ENCODE measurements around the gene RPAP2.
A peak's percentile ranks its signal among the peaks of the same experiment; 100 is the strongest.
"Not testable (repeated sequence)": the region's sequence is repeated elsewhere in the genome, so short reads cannot be mapped to it uniquely, and the experiment has no call there.

RPAP2 gene

GRCh38 chr1:92298573-92299476 is at the start of gene RPAP2, which contains the start of gene GLMN:
RPAP2 (plus strand) TSS chr1:92299059; CDS start chr1:92299074, 15 bp downstream.
GLMN (minus strand) TSS chr1:92298987; CDS start chr1:92297999, 988 bp downstream.
- DNase-seq (ENCODE audit: low spot score), result peak; percentile 88

GRCh38 chr1:92254714-92255113 is 44.1 kb upstream of the RPAP2 start:
- not testable (repeated sequence) for DNase-seq (ENCODE audit: low spot score)

- DNase-seq (ENCODE audit: low spot score), result no peak
Measured at GRCh38 chr1:92259350-92259749, 39.5 kb upstream of the RPAP2 start.

- DNase-seq (ENCODE audit: low spot score), result no peak
Measured at GRCh38 chr1:92262516-92262915, 36.3 kb upstream of the RPAP2 start.

- no peak for DNase-seq (ENCODE audit: low spot score)
Measured at GRCh38 chr1:92273039-92273438, 25.8 kb upstream of the RPAP2 start.

- no peak for DNase-seq (ENCODE audit: low spot score)
Measured at GRCh38 chr1:92274939-92275338, 23.9 kb upstream of the RPAP2 start.

DNA sequence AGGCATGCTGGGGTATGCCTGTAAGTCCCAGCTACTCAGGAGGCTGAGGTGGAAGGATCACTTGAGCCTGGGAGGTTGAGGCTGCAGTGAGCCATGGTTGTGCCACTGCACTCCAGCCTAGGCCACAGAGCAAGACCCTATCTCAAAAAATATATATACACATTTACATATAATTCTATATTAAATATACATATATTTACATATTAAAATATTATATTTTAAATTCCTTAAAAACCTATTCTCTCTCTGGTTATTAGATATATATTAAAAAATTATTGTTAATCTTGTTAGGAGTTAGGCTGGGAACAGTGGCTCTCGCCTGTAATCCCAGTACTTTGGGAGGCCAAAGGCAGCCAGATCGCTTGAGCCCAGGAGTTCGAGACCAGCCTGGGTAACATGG is 22.8 kb upstream of the RPAP2 start:
- no peak for DNase-seq (ENCODE audit: low spot score)

DNA sequence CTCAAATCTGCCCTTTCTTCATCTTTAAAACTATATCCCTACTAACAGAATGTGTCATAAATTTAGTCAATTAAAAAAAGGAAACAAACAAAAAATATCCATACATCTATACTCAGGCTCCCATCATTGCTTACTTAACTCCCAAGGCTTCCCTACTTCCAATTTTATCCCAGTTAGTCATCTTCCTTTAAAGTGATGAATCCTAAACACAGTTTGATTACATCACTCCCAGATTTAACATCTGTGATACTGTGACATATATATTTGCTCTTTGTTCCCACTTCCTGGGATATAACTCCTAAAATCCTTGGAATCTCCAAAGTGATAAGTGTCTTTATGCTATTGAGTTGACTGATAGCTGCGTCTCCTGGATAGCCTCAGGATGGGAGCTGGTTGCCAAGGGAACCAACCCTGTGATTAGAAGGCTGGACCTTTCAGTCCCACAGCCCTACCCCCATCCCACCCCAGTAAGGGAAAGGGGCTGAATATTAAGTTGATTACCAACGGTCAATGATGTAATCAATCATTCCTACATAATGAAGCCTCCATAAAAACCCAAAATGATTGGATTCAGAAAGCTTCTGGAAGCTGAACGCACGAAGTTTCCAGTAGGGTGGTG is 21.6 kb upstream of the RPAP2 start:
- no peak for DNase-seq (ENCODE audit: low spot score)

GRCh38 chr1:92279781-92280180 is 19.1 kb upstream of the RPAP2 start:
- not testable (repeated sequence) for DNase-seq (ENCODE audit: low spot score)

- DNase-seq (ENCODE audit: low spot score), result not testable (repeated sequence)
Measured at GRCh38 chr1:92281411-92281810, 17.4 kb upstream of the RPAP2 start.

DNA sequence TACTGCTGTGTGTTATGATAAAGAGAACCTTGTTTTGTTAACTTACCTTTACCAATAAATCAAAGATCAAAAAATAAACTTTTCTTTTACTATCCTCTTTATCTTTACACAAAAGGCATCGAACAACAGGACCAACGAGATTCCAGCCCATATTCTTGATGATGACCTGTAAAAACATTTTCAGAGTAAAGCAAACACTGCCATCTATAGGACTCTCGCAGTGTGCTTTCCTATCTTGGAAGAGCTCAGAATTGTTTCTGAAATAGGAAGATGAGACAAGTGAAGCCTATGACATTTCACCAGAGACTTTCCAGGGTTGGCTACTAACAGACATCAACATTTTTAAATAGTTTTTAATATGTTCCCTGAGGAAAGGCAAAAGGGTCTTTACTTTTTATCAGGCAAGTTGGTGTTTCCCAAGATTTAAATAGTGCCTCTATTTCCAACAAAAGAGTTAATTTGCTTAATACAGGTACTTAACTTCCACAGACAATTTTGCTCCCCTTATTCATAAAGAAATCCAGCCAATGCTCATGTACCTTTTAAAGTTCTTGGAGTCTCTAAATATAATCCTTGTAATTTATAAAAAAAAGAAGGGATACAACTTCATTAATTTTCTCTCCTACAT is 7.4 kb upstream of the RPAP2 start:
- no peak for DNase-seq (ENCODE audit: low spot score)

GRCh38 chr1:92298213-92298572 is 666 bp upstream of the RPAP2 start:
- DNase-seq (ENCODE audit: low spot score), result no peak

- DNase-seq (ENCODE audit: low spot score), result no peak
Measured at GRCh38 chr1:92299477-92300150, 755 bp downstream of the RPAP2 start.

- DNase-seq (ENCODE audit: low spot score), result no peak
Measured at GRCh38 chr1:92301021-92301420, 2.2 kb downstream of the RPAP2 start.

DNA sequence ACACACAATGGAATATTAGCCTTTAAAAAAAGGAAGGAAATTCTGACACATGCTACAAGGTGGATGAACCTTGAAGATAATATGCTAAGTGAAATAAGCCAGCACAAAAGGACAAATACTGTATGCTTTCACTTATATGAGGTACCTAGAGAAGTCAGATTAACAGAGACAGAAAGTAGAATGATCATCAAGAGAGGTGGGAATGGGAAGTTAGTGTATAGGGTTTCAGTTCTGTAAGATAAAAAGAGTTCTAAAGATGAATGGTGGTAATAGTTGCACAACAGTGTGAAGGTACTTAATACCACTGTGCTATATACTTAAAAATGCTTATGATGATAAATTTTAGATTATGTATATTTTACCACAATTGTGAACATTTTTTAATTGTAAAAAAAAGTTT is 7.2 kb downstream of the RPAP2 start:
- DNase-seq (ENCODE audit: low spot score), result no peak

DNA sequence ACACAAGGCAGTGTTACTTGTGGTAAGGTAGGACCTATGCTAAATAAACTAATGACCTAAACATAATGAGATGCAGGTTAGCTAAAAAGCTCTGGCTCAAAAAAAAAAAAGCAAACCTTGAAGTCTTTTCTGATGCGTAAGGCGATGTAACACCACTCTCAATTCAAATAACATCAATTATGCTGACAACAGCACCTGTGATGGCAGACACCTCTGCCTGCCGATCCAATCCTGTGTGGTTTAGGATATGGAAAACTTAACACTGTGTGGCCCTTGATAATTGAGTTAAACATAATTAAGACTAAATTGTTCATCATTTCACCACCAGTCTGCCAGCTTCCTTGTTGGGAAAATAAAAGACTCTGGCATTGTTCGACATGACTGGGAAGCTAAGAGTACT is 9.1 kb downstream of the RPAP2 start:
- DNase-seq (ENCODE audit: low spot score), result no peak

DNA sequence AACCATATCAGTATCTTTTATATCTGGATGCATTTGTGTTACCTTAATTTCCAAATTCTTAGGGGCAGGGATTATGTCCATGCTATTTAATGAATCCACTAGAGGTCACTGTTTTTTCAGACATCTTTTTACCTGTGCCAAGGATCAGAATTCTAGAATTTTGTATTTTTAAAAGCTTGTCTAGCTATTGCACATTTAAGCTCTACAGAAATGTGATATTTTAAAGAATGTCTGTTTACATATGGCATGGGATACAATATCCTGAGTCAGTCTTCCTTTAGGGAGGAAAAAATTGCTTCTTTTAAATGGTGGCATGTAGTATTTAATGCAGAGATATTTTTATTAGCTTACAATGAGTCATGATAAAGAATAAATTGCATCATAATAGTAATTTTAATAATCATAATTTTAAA is 11.3 kb downstream of the RPAP2 start:
- DNase-seq (ENCODE audit: low spot score), result no peak

GRCh38 chr1:92314024-92314423 is 15.2 kb downstream of the RPAP2 start:
- DNase-seq (ENCODE audit: low spot score), result no peak

DNA sequence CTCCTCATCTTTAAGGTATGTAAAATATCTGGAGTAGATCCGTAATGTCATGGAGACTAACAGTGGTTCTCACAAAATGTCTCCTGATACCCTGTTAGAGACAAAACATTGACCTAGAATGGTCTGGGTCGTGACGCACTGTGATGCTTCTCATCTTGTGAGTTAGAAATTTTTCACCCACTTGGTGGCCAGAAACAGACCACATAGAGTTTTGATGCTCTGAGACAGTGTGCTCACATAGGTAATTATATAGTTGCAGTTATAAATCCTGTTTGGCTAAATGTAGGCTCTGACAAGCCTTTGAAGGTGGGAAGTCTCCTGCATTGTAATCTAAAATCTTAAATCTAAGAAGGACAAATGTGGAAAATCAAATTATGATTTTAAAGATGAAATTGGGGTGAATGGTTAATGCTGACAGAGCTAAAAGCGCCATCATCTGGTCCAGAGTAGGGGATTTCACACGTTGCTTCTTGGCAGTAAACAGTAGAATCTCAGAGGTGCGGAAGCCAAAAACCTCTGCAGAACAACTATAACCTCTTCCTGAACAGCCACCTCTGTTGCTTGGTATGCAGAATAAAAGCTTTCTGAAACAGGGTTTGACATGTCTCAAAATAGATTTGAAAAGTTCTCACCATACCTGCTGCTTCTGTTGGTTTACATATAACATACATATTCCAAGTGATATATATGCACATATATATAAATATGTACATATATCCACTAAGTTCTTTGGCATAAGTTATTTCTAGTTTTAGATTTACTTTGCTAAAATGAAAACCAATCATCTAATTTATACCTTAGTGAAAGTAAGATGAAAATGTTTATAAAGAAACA is 17.1 kb downstream of the RPAP2 start:
- no peak for DNase-seq (ENCODE audit: low spot score)

DNA sequence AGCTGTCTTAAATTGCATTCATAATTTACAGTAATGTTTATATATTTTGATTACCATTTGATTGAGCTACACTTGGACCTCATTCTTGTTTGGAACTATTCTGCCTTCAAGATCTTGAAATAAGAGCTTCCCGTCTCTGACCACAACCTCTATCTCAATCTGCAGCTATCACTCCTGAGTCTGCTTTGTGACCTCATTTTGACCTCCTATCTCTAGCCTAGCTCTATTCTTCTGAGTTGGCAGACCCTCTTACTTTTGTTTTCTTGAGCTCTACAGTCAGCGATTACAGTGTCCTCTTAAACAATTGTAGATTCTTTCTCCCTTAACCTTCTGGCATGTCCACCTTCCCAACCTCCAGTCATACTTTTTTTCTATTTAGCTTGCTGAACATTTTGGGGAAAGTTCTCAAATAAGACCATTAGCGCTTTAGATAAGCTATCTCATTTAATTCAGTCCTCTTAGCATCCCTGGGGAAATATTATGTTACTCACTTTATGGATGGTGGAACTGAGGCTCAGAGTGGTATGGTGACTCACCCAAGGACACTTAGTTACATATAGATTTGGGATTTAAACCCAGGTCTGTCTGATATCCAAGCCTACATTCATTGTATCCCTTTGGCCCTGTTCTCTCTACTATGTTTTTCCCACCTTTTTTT is 19.1 kb downstream of the RPAP2 start:
- DNase-seq (ENCODE audit: low spot score), result no peak
